ENCODE measurements around the gene PRDM16. TPM values are rescaled to one million over a fixed set of nuclear protein-coding genes. Genes with fewer than 3 reads are reported as not detected.

The PRDM16 gene
- total and polyA plus RNA-seq, 2 of the 4 experiments (the other 2 are of a cell fraction), result 0.02 TPM; not detected in 1

DNA sequence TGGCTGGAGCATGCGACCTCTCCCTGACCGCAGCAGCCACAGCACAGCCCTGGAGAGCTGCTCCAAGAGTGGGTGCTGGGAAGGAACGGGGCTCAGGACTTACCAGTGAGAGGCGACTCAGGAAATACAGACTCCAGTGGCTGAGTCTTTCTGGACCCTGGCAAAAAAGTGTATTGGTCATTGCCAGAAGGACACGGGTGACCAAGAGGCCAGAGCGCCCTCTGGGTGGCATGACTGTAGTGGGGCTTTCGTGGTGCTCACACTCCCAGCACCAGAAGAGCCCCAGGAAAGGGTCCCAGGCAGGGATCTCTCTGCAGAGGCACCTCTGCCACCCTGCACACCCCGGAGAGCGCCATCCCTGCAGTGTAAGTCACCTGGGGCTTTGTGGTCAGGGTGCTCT, 8.9 kb upstream of the PRDM16 start (continued):
- no peak for TF ChIP-seq CEBPB (IDR thresholded peaks at IDR 0.05; ENCODE audit: low read depth, low read length)
- no peak for TF ChIP-seq MAFK (IDR thresholded peaks at IDR 0.05; ENCODE audit: low read depth, low read length)
- TF ChIP-seq BHLHE40 (IDR thresholded peaks at IDR 0.05; ENCODE audit: low read depth, low read length), result no peak

DNA sequence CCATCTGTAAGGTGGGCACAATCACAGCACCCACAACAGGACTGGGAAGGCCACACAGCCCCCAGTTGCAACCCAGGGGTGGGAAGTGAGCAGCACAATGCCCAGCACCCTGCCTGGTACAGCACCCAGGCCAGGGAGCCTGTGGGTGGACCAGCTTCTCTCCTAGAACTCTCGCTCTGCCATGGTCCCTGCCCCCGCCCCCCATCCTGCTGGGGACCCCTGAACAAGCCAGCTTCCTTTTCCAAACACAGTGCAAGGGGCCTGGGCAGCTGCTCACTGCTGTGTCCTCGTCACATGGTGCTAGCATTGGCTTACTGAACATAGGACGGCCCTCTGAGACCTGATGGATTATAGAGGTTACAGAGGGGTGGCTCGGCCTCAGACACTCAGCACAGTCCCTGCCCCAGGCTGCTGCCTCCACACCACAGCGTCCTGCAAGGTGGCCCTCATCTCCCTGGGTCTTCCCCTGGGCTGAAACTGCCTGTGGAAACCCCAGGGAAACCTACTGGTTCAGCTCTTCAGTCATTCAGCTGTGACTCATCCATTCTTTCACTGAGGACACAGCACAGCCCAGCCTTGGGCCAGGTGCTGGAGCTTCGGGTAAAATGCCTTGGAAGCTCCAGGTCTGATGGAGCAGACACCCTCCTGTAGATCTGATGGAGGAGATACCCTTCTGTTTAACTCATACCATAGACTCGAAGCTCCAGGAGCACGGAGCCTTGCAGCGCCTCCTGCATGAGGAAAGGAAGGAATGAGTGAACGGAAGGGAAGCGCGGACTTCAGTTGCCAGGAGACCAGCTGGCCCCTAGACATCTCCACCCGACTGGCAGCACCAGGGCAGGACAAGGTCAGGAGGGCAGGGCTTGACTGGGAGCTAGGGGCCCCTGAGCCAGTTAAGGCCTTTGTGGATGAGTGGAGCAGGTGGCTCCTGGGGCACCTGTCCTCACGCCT, 8.1 kb upstream of the PRDM16 start:
- TF ChIP-seq MAZ (IDR thresholded peaks at IDR 0.05; ENCODE audit: borderline replicate concordance, low read depth, low read length), result no peak
- no peak for TF ChIP-seq NFE2L2 (IDR thresholded peaks at IDR 0.05; ENCODE audit: low read depth, low read length)
- TF ChIP-seq MAFK (IDR thresholded peaks at IDR 0.05; ENCODE audit: low read depth, low read length), result no peak
- TF ChIP-seq CHD1 (IDR thresholded peaks at IDR 0.05; ENCODE audit: low read depth, low read length), result no peak
- Histone ChIP-seq H3K4me3 (ENCODE audit: insufficient read depth, low read depth, low read length) (no peak overlapping the region), H3K9ac (ENCODE audit: low read depth, low read length) (no peak overlapping the region), H3K4me2 (ENCODE audit: low read depth, low read length) (no peak overlapping the region), H4K20me1 (ENCODE audit: insufficient read depth, low read length) (no peaks in the 10 kb centered on the region), H2BK5ac (ENCODE audit: low read depth, low read length, poor library complexity, severe bottlenecking) (no peak overlapping the region), H3K4ac (ENCODE audit: low read depth, low read length) (no peak overlapping the region), H2BK15ac (ENCODE audit: low read depth, low read length) (no peak overlapping the region), H3K4me1 (ENCODE audit: control insufficient read depth, insufficient read depth, low read length) (no peaks in the 10 kb centered on the region), H2BK20ac (ENCODE audit: low read depth, low read length) (no peak overlapping the region), H2AFZ (replicated peaks; ENCODE audit: low read length, poor library complexity) (no peak overlapping the region), H3K18ac (ENCODE audit: low read depth, low read length) (no peak overlapping the region), H3K27me3 (ENCODE audit: control insufficient read depth, insufficient read depth, low read length) (peaks cover 33% of the 10 kb centered on the region), H3K14ac (replicated peaks; ENCODE audit: low read depth, low read length) (no peak overlapping the region), H2BK120ac (ENCODE audit: low read depth, low read length) (no peak overlapping the region), H3K56ac (ENCODE audit: extremely low read depth, insufficient read depth, low read length) (no peak overlapping the region), H3K36me3 (ENCODE audit: control insufficient read depth, insufficient read depth, low read length) (no peaks in the 10 kb centered on the region), H2AK9ac (replicated peaks; ENCODE audit: low read depth, low read length, poor library complexity) (no peak overlapping the region), H3K23ac (ENCODE audit: low read depth, low read length) (no peak overlapping the region), H3K9me1 (ENCODE audit: insufficient read depth, low read length) (no peaks in the 10 kb centered on the region), H3K9me3 (ENCODE audit: control insufficient read depth, insufficient read depth, low read length) (no peaks in the 10 kb centered on the region), H3K27ac (ENCODE audit: insufficient read depth, low read length) (no peak overlapping the region), H4K8ac (ENCODE audit: low read depth in 2 of 2, low read length in 2 of 2) (no peak overlapping the region), H3K79me1 (ENCODE audit: low read depth in 1 of 2, low read length in 2 of 2) (no peaks in the 10 kb centered on the region), H2AK5ac (ENCODE audit: low read depth, low read length) (no peak overlapping the region), H4K91ac (ENCODE audit: insufficient read depth, low read depth, low read length) (no peak overlapping the region), H4K5ac (ENCODE audit: low read depth, low read length) (no peak overlapping the region)
- dilution Hi-C loops (cut with HindIII; ENCODE audit: low sequenced_read_pairs, unreplicated experiment) (no loop called here), intact Hi-C loops (cut with micrococcal nuclease) (loop anchor here (10.0 kb wide), 1 partner anchor 254 kb away; no protein-coding TSS in a partner anchor), in situ Hi-C loops (cut with MboI; ENCODE audit: low sequenced_read_pairs) (loop anchor here (25.0 kb wide), 1 partner anchor 624 kb away; no protein-coding TSS in a partner anchor)
- ChIA-PET POLR2A (ENCODE audit: unreplicated experiment) (no interaction called here), CTCF (no interaction called here)
- DNase-seq, result no peak
- no peak for ATAC-seq (ENCODE audit: low read depth)
- WGBS, 2 experiments (ENCODE audit: extremely low coverage in 2 of 2, insufficient read length in 1 of 2), result 55% methylated on average over 2 of the region's 15 CpGs; no CpG with 5 or more reads in 1 of the 2 experiments
- BruUV-seq (replicated peaks), result no TSS peak
